ENCODE measurements around the gene F5.

F5 gene

GRCh38 chr1:169484101-169484500 is 102.2 kb downstream of the F5 start:
- no peak for DNase-seq (ENCODE audit: low read depth in 1 of 2, low spot score in 1 of 2)

- no peak for DNase-seq (ENCODE audit: low read depth in 1 of 2, low spot score in 1 of 2)
These were observed 102.7 kb downstream of the F5 start for GRCh38 chr1:169483500-169483966.

GRCh38 chr1:169479363-169480066 is 106.8 kb downstream of the F5 start:
- DNase-seq (ENCODE audit: low read depth in 1 of 2, low spot score in 1 of 2), result no peak

DNA sequence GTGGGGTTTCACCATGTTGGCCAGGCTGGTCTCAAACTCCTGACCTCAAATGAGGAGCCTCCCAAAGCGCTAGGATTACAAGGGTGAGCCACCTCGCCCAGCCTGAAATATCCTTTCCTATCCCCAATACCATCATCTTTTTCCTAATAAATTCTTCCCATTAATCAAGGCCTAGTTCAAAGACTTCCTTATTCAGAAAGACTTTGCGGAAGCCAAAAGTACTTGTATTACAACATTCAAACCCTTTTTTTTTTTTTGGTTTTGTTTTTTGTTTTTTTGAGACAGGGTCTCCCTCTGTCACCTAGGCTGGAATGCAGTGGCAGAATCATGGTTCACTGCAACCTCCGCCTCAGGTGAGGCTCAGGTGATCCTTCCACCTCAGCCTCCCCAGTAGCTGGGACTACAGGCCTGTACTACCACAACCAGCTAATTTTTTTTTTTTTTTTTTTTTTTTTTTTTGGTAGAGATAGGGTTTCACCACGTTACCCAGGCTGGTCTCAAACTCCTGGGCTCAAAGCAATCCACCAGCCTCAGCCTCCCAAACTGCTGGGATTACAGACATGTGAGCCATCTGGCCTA is 108.1 kb downstream of the F5 start:
- no peak for DNase-seq (ENCODE audit: low read depth in 1 of 2, low spot score in 1 of 2)

GRCh38 chr1:169475806-169476387 is 110.4 kb downstream of the F5 start:
- no peak for DNase-seq (ENCODE audit: low read depth in 1 of 2, low spot score in 1 of 2)

GRCh38 chr1:169474302-169474995 is 111.8 kb downstream of the F5 start:
- DNase-seq (ENCODE audit: low read depth in 1 of 2, low spot score in 1 of 2), result no peak

DNA sequence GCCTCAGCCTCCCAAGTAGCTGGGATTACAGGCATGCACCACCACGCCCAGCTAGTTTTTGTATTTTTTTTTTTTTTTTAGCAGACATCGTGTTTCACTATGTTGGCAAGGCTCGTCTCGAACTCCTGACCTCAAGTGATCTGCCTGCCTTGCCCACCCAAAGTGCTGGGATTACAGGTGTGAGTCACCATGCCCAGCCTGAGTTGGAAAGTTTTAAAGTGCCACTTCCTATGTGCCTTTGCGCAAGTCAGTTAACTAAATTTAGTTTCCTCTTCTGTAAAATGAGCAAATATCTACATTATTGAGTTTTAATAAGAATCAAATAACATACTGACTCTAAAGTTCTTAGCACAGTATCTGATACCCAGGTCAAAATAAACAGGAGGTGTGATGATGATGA is 112.9 kb downstream of the F5 start:
- DNase-seq (ENCODE audit: low read depth in 1 of 2, low spot score in 1 of 2), result no peak

GRCh38 chr1:169472738-169473137 is 113.5 kb downstream of the F5 start:
- no peak for DNase-seq (ENCODE audit: low read depth in 1 of 2, low spot score in 1 of 2)

- no peak for DNase-seq (ENCODE audit: low read depth in 1 of 2, low spot score in 1 of 2)
These were observed 117.3 kb downstream of the F5 start for GRCh38 chr1:169468982-169469381.

GRCh38 chr1:169466259-169467230 is 119.7 kb downstream of the F5 start:
- DNase-seq (ENCODE audit: low read depth in 1 of 2, low spot score in 1 of 2), result no peak

DNA sequence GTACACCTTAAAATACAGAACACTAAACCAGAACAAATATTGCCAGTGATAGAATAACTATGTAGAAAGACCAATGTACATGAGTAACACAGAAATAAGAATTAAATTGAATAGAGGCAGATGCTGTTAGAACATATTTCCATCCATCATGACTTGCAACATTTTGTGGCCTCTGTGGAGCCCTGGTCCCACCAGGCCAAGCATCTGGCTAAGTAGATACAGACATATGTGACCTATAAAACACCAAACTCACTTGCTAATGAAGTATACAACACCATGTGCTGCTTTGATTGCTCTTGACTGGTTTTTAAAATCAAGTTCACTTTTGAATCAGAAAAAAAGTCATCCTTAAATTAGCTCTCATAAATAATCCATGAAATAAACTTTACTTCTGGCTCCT is 121.0 kb downstream of the F5 start:
- DNase-seq (ENCODE audit: low read depth in 1 of 2, low spot score in 1 of 2), result no peak
